ENCODE measurements around the gene TMEM271.

GRCh38 chr4:621296-622070 lies 45.4 kb upstream of the TMEM271 start:
- TF ChIP-seq CTCF (IDR thresholded peaks at IDR 0.05 in 8 of 11, conservative IDR thresholded peaks at IDR 0.05 in 3 of 11) (no peak), POLR2AphosphoS5 (IDR thresholded peaks at IDR 0.05) (no peak), POLR2A (IDR thresholded peaks at IDR 0.05) (no peak)
